ENCODE data around the gene KNDC1.

The KNDC1 gene

GRCh38 chr10:133229265-133230043 lies 69.4 kb downstream of the KNDC1 start:
- Histone ChIP-seq H3K79me2 (ENCODE audit: insufficient read depth, low read depth) (no peaks in the 10 kb centered on the region), H3K4me3 (IDR thresholded peaks at IDR 0.05; ENCODE audit: insufficient read depth, low read depth, low read length) (no peak overlapping the region), H3K27ac (no peak overlapping the region), H3K27me3 (ENCODE audit: insufficient read depth, low read depth) (peaks cover 58% of the 10 kb centered on the region; the same call in 1 of the 2 replicates), H3K4me2 (no peak overlapping the region), H4K20me1 (ENCODE audit: insufficient read depth) (no peaks in the 10 kb centered on the region), H3K4me1 (ENCODE audit: low read depth, poor library complexity, severe bottlenecking) (no peaks in the 10 kb centered on the region), H3K9ac (no peak overlapping the region), H3K36me3 (ENCODE audit: insufficient read depth) (no peaks in the 10 kb centered on the region), H2AFZ (ENCODE audit: low read depth) (no peak overlapping the region)
- TF ChIP-seq CTCF (conservative IDR thresholded peaks at IDR 0.05; ENCODE audit: low read depth, low read length), result no peak

- Histone ChIP-seq H3K9ac (no peak within 1 kb of the TSS), H4K20me1 (ENCODE audit: insufficient read depth) (no peaks in the 10 kb centered on the region), H3K4me3 (IDR thresholded peaks at IDR 0.05; ENCODE audit: insufficient read depth, low read depth, low read length) (no peak within 1 kb of the TSS), H2AFZ (ENCODE audit: low read depth) (no peak within 1 kb of the TSS), H3K36me3 (ENCODE audit: insufficient read depth) (no peaks in the 10 kb centered on the region), H3K27me3 (ENCODE audit: insufficient read depth, low read depth) (peaks cover 52% of the 10 kb centered on the region; the same call in 1 of the 2 replicates), H3K27ac (no peak within 1 kb of the TSS), H3K4me1 (ENCODE audit: low read depth, poor library complexity, severe bottlenecking) (no peaks in the 10 kb centered on the region), H3K4me2 (no peak within 1 kb of the TSS), H3K79me2 (ENCODE audit: insufficient read depth, low read depth) (no peaks in the 10 kb centered on the region)
- TF ChIP-seq CTCF (conservative IDR thresholded peaks at IDR 0.05; ENCODE audit: low read depth, low read length), result no peak
Observed at GRCh38 chr10:133230044-133230361, 70.0 kb downstream of the KNDC1 start, which contains the start of gene UTF1. Gene UTF1, plus strand, starts transcription at chr10:133230217. Its CDS starts 72 bp downstream, at chr10:133230289.

GRCh38 chr10:133230387-133231195 lies 70.6 kb downstream of the KNDC1 start:
- TF ChIP-seq CTCF (conservative IDR thresholded peaks at IDR 0.05; ENCODE audit: low read depth, low read length), result no peak
- Histone ChIP-seq H3K27ac (no peak overlapping the region), H3K9ac (no peak overlapping the region), H3K4me1 (ENCODE audit: low read depth, poor library complexity, severe bottlenecking) (no peaks in the 10 kb centered on the region), H4K20me1 (ENCODE audit: insufficient read depth) (no peaks in the 10 kb centered on the region), H3K27me3 (ENCODE audit: insufficient read depth, low read depth) (peaks cover 51% of the 10 kb centered on the region; the same call in 1 of the 2 replicates), H3K79me2 (ENCODE audit: insufficient read depth, low read depth) (no peaks in the 10 kb centered on the region), H3K4me3 (IDR thresholded peaks at IDR 0.05; ENCODE audit: insufficient read depth, low read depth, low read length) (no peak overlapping the region), H2AFZ (ENCODE audit: low read depth) (no peak overlapping the region), H3K36me3 (ENCODE audit: insufficient read depth) (no peaks in the 10 kb centered on the region), H3K4me2 (no peak overlapping the region)

GRCh38 chr10:133231244-133231945 lies 71.4 kb downstream of the KNDC1 start:
- no peak overlapping the region for H3K27ac ChIP-seq
- no peak overlapping the region for H3K4me2 ChIP-seq
- H3K4me1 ChIP-seq (ENCODE audit: low read depth, poor library complexity, severe bottlenecking), result no peaks in the 10 kb centered on the region
- H3K36me3 ChIP-seq (ENCODE audit: insufficient read depth), result no peaks in the 10 kb centered on the region
- no peaks in the 10 kb centered on the region for H4K20me1 ChIP-seq (ENCODE audit: insufficient read depth)
- no peak overlapping the region for H3K9ac ChIP-seq
- H3K27me3 ChIP-seq (ENCODE audit: insufficient read depth, low read depth), result peaks cover 43% of the 10 kb centered on the region; the same call in 1 of the 2 replicates
- no peak for TF ChIP-seq CTCF (conservative IDR thresholded peaks at IDR 0.05; ENCODE audit: low read depth, low read length)
- H3K79me2 ChIP-seq (ENCODE audit: insufficient read depth, low read depth), result no peaks in the 10 kb centered on the region
- no peak overlapping the region for H3K4me3 ChIP-seq (IDR thresholded peaks at IDR 0.05; ENCODE audit: insufficient read depth, low read depth, low read length)
- no peak overlapping the region for H2AFZ ChIP-seq (ENCODE audit: low read depth)

All from KMS-11 (cell line).